ENCODE data around the gene OR5D13. TPM values are rescaled to one million over a fixed set of nuclear protein-coding genes. Genes with fewer than 3 reads are reported as not detected.

The OR5D13 gene
- total RNA-seq, 3 donors from 2014 or later (not counting 1 experiment from before 2014, with no cell fraction given) = not detected

GRCh38 chr11:55819330-55819729 is 46.1 kb downstream of the OR5D13 start, which contains the start of gene OR5D18:
TSS of gene OR5D18 (plus strand) at chr11:55819630. CDS start at chr11:55819630, 0 bp downstream.
- WGBS (ENCODE audit: insufficient coverage) = 76% methylated on average over 5 of the region's 5 CpGs
- Histone ChIP-seq H3K4me1 (ENCODE audit: control insufficient read depth, insufficient read depth, low read length) (no peaks in the 10 kb centered on the region), H3K36me3 (ENCODE audit: control insufficient read depth, insufficient read depth, low read length) (no peaks in the 10 kb centered on the region), H3K9me3 (ENCODE audit: control insufficient read depth, insufficient read depth, low read length) (peaks cover 2% of the 10 kb centered on the region), H3K27ac (ENCODE audit: low read length) (no peak within 1 kb of the TSS), H3K27me3 (ENCODE audit: control insufficient read depth, insufficient read depth, low read length) (no peaks in the 10 kb centered on the region), H3K4me3 (ENCODE audit: low read length) (no peak within 1 kb of the TSS)
- ATAC-seq (no peak), DNase-seq (no peak)
- H3K9me3 Mint-ChIP-seq = peaks cover 19 to 20% of the 10 kb centered on the region in 2 donors
- no peaks in the 10 kb centered on the region for H3K27me3 Mint-ChIP-seq (ENCODE audit: low read depth in 2 of 2)
- H3K4me3 Mint-ChIP-seq = no peak within 1 kb of the TSS
- intact Hi-C loops (cut with micrococcal nuclease) = no loop called here
- no peak for TF ChIP-seq CTCF (IDR thresholded peaks at IDR 0.05)
- H3K36me3 Mint-ChIP-seq = peaks cover 36% of the 10 kb centered on the region
- no peaks in the 10 kb centered on the region for H3K4me1 Mint-ChIP-seq
- H3K27ac Mint-ChIP-seq = no peak within 1 kb of the TSS

Other genes starting within 250 kb of the OR5D13 start
- not detected for gene OR4C15, start 219.0 kb upstream of the OR5D13 start, total RNA-seq
- gene OR4C16, start 201.3 kb upstream of the OR5D13 start, total RNA-seq = not detected
- not detected for gene OR4C11, start 165.8 kb upstream of the OR5D13 start, total RNA-seq
- gene OR4P4, start 138.3 kb upstream of the OR5D13 start, total RNA-seq = not detected
- gene OR4S2, start 125.1 kb upstream of the OR5D13 start, total RNA-seq = not detected
- not detected for gene OR4C6, start 111.2 kb upstream of the OR5D13 start, total RNA-seq
- gene OR5D14, start 22.1 kb downstream of the OR5D13 start, total RNA-seq = not detected
- not detected for gene OR5L1, start 37.9 kb downstream of the OR5D13 start, total RNA-seq
- not detected for gene OR5D18, start 46.2 kb downstream of the OR5D13 start, total RNA-seq
- gene OR5L2, start 53.8 kb downstream of the OR5D13 start, total RNA-seq = not detected
- not detected for gene OR5D16, start 65.3 kb downstream of the OR5D13 start, total RNA-seq
- gene TRIM51, start 109.9 kb downstream of the OR5D13 start, total RNA-seq = 1 to 10 TPM in 1 of 3 donors, under 1 TPM in 1, not detected in 1; 0.25 to 8.5 TPM
- gene OR5W2, start 141.1 kb downstream of the OR5D13 start, total RNA-seq = not detected
- gene OR5I1, start 163.0 kb downstream of the OR5D13 start, total RNA-seq = not detected
- gene OR10AG1, start 196.5 kb downstream of the OR5D13 start, total RNA-seq = not detected
- not detected for gene OR5F1, start 221.2 kb downstream of the OR5D13 start, total RNA-seq